Stomach (tissue), 4 donors: ENCODE measurements around the gene VIT.

ENCODE experiments used
- EP300 ChIP-seq: sonication (generic); formaldehyde crosslinking; IDR thresholded peaks from one replicate; pipeline ENCODE4 v1.6.1; 2017; ENCODE audit warnings: antibody characterized with exemption
- POLR2A ChIP-seq, 4 donors: fragments of 450-650 bp; IDR thresholded peaks; one replicate each; pipeline ENCODE4 v1.6.1; 2016; ENCODE audit warnings: antibody characterized with exemption in 4 of 4, control low read depth in 2 of 4, mild to moderate bottlenecking in 1 of 4, moderate library complexity in 1 of 4
- POLR2AphosphoS5 ChIP-seq, 3 donors: sonication (generic); formaldehyde crosslinking; IDR thresholded peaks; one replicate each; pipeline ENCODE4 v1.6.1; 2016; ENCODE audit warnings: antibody characterized with exemption in 3 of 3
- TF ChIP-seq, protein P1 (sequence below), 7 experiments: fragments of 450-650 bp in 4 of 7; fragments of 200-600 bp in 3 of 7; sonication (generic) in 3 of 7; IDR thresholded peaks; one replicate each; pipeline ENCODE4 v1.5.1; 2016 to 2019; ENCODE audit warnings: antibody characterized with exemption in 7 of 7, control low read depth in 2 of 7, mild to moderate bottlenecking in 1 of 7

DNA sequence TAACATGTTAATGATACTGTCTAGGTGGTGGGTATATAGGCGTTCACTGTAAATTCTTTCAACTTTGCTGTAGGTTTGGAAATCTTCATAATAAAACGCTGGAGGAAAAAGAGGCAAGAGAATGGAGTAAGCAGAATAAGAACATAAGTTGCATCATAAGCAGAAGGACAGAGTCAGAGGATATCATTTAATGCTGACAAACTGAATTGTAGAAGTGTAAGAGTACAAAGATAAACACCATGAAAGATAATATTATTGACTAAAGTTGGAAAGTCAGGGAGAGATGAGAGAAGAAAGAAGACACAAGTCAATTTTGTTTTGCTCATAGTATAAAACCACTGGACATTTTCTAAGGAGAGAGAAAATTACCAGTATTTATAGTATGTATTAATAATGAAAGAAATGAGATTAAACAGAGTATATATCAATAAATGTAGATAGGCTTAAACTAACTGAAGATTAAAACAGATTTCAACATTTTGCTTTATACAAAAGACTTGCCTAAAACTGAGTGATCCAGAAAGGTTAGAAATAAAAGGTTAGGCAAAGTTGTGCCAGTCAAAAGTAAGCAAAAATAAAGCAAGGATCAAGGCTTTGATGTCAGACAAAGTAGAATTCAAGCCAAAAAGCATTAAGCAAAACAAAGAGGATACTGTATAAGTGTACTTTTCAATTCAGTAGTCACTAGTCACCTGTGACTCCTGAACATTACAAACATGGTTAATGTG lies 42.4 kb upstream of the VIT start:
- TF ChIP-seq EP300 (no peak), POLR2A (IDR thresholded peaks at IDR 0.05) (no peak), POLR2AphosphoS5 (IDR thresholded peaks at IDR 0.05) (no peak)
- TF ChIP-seq, protein P1, sequence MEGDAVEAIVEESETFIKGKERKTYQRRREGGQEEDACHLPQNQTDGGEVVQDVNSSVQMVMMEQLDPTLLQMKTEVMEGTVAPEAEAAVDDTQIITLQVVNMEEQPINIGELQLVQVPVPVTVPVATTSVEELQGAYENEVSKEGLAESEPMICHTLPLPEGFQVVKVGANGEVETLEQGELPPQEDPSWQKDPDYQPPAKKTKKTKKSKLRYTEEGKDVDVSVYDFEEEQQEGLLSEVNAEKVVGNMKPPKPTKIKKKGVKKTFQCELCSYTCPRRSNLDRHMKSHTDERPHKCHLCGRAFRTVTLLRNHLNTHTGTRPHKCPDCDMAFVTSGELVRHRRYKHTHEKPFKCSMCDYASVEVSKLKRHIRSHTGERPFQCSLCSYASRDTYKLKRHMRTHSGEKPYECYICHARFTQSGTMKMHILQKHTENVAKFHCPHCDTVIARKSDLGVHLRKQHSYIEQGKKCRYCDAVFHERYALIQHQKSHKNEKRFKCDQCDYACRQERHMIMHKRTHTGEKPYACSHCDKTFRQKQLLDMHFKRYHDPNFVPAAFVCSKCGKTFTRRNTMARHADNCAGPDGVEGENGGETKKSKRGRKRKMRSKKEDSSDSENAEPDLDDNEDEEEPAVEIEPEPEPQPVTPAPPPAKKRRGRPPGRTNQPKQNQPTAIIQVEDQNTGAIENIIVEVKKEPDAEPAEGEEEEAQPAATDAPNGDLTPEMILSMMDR (IDR thresholded peaks at IDR 0.05), result no peak
